Glutamatergic neuron (in vitro differentiated cells): ENCODE results near the gene NUTF2. TPM values are rescaled to one million over a fixed set of nuclear protein-coding genes. Genes with fewer than 3 reads are reported as not detected.
A peak's percentile ranks its signal among the peaks of the same experiment; 100 is the strongest.
"Not testable (repeated sequence)": the region's sequence is repeated elsewhere in the genome, so short reads cannot be mapped to it uniquely, and the experiment has no call there.

ENCODE experiments used
- DNase-seq: peaks from one replicate; pipeline ENCODE4 v3.0.0; 2022
- H3K27ac Mint-ChIP-seq: one replicate; pipeline ENCODE4 v1.8.0; 2020; ENCODE audit warnings: mild to moderate bottlenecking, mixed read lengths, inconsistent platforms; ENCODE audit not compliant: unreplicated experiment
- H3K27me3 Mint-ChIP-seq: one replicate; pipeline ENCODE4 v1.8.0; 2020; ENCODE audit warnings: mild to moderate bottlenecking, moderate library complexity, mixed read lengths, inconsistent platforms; ENCODE audit not compliant: unreplicated experiment
- H3K36me3 Mint-ChIP-seq: one replicate; pipeline ENCODE4 v1.8.0; 2020; ENCODE audit warnings: mild to moderate bottlenecking, mixed read lengths, inconsistent platforms; ENCODE audit not compliant: unreplicated experiment
- H3K4me1 Mint-ChIP-seq: one replicate; pipeline ENCODE4 v1.8.0; 2020; ENCODE audit warnings: mild to moderate bottlenecking, low read depth, mixed read lengths, inconsistent platforms; ENCODE audit not compliant: unreplicated experiment
- H3K4me3 Mint-ChIP-seq: one replicate; pipeline ENCODE4 v1.8.0; 2020; ENCODE audit warnings: mild to moderate bottlenecking, mixed read lengths, inconsistent platforms; ENCODE audit not compliant: unreplicated experiment
- H3K9me3 Mint-ChIP-seq: one replicate; pipeline ENCODE4 v1.8.0; 2020; ENCODE audit warnings: mild to moderate bottlenecking, moderate library complexity, mixed read lengths, inconsistent platforms; ENCODE audit not compliant: unreplicated experiment
- CTCF ChIP-seq: fragments of 200-600 bp; sonication (generic); IDR thresholded peaks from one replicate; pipeline ENCODE4 v1.5.0; 2021; ENCODE audit not compliant: partially characterized antibody, unreplicated experiment
- total RNA-seq: library from RNA; stranded (reverse); fragmentation: NEBNext Ultra II Directional; extraction: Animal tissue kit (Norgen Biotek cat#: 25700); gene quantifications from one replicate; pipeline ENCODE4 v1.2.1, GENCODE V29; 2021; ENCODE audit not compliant: unreplicated experiment

Gene NUTF2
- total RNA-seq, 1 donor from 2014 or later, result 196 TPM

- Mint-ChIP-seq H3K4me3 (no peak overlapping the region), H3K36me3 (no peaks in the 10 kb centered on the region), H3K9me3 (peaks cover 4% of the 10 kb centered on the region), H3K27ac (no peak overlapping the region), H3K27me3 (peaks cover 2% of the 10 kb centered on the region), H3K4me1 (peaks cover 4% of the 10 kb centered on the region)
- no peak for TF ChIP-seq CTCF
- DNase-seq, result no peak
Measured at GRCh38 chr16:67910158-67910557, 63.4 kb downstream of the NUTF2 start.

GRCh38 chr16:67914758-67915495 lies 68.2 kb downstream of the NUTF2 start:
- TF ChIP-seq CTCF, result no peak
- H3K4me3 Mint-ChIP-seq, result no peak overlapping the region
- H3K4me1 Mint-ChIP-seq, result peaks cover 16% of the 10 kb centered on the region
- no peaks in the 10 kb centered on the region for H3K36me3 Mint-ChIP-seq
- H3K27ac Mint-ChIP-seq, result peak overlapping the region; percentile 41
- peaks cover 5% of the 10 kb centered on the region for H3K9me3 Mint-ChIP-seq
- peaks cover 3% of the 10 kb centered on the region for H3K27me3 Mint-ChIP-seq
- DNase-seq, result no peak

GRCh38 chr16:67915496-67915769 lies 68.7 kb downstream of the NUTF2 start:
- peaks cover 16% of the 10 kb centered on the region for H3K4me1 Mint-ChIP-seq
- not testable (repeated sequence) for H3K9me3 Mint-ChIP-seq, H3K36me3 Mint-ChIP-seq, H3K4me3 Mint-ChIP-seq, DNase-seq, H3K27me3 Mint-ChIP-seq
- H3K27ac Mint-ChIP-seq, result peak overlapping the region; percentile 43

- no peak overlapping the region for H3K4me3 Mint-ChIP-seq
- peak overlapping the region; percentile 43 for H3K27ac Mint-ChIP-seq
- DNase-seq, result no peak
- no peak for TF ChIP-seq CTCF
- H3K4me1 Mint-ChIP-seq, result peaks cover 16% of the 10 kb centered on the region
- H3K36me3 Mint-ChIP-seq, result no peaks in the 10 kb centered on the region
- H3K27me3 Mint-ChIP-seq, result peaks cover 3% of the 10 kb centered on the region
- peaks cover 5% of the 10 kb centered on the region for H3K9me3 Mint-ChIP-seq
Measured at GRCh38 chr16:67915831-67916723, 69.3 kb downstream of the NUTF2 start.

- Mint-ChIP-seq H3K27me3 (peaks cover 6% of the 10 kb centered on the region), H3K9me3 (peaks cover 6% of the 10 kb centered on the region), H3K4me1 (peaks cover 16% of the 10 kb centered on the region), H3K27ac (peak overlapping the region; percentile 75), H3K4me3 (peak overlapping the region; percentile 26), H3K36me3 (no peaks in the 10 kb centered on the region)
- no peak for TF ChIP-seq CTCF
- peak; percentile 55 for DNase-seq
Measured at GRCh38 chr16:67917140-67917851, 70.6 kb downstream of the NUTF2 start.
